A673 (cell line): ENCODE measurements around the gene GALNT10. TPM values are rescaled to one million over a fixed set of nuclear protein-coding genes. Genes with fewer than 3 reads are reported as not detected.

Experiments used
- BruUV-seq: library from RNA; stranded (reverse); fragments of 400-500 nt; replicated peaks from 2 replicates; lab custom pipeline; 2021; lab: Mats Ljungman, UMichigan
- CTCF ChIA-PET: fragments of 300-600 bp; sonication (Branson Sonifier 250); formaldehyde crosslinking; loops from one replicate; lab custom pipeline; 2022; ENCODE audit warnings: antibody characterized with exemption; lab: Charles Lee
- POLR2A ChIA-PET: fragments of 300-600 bp; sonication (Branson Sonifier 250); formaldehyde crosslinking; loops from one replicate; lab custom pipeline; 2022; ENCODE audit warnings: antibody characterized with exemption; ENCODE audit not compliant: low non-redundant PET; lab: Charles Lee
- DNase-seq: peaks from one replicate; pipeline ENCODE4 v3.0.0-alpha.2; 2015; ENCODE audit warnings: low spot score
- H3K27ac ChIP-seq: fragments of 200-600 bp; sonication (generic); 2 replicates; pipeline ENCODE4 v1.5.1; 2016; ENCODE audit warnings: mixed run types, low read depth, mild to moderate bottlenecking, mixed read lengths, antibody characterized with exemption, low read length; ENCODE audit not compliant: poor library complexity, severe bottlenecking
- H3K27me3 ChIP-seq: fragments of 200-600 bp; sonication (generic); replicated peaks from 2 replicates; pipeline ENCODE4 v1.6.1; 2017; ENCODE audit warnings: mixed run types, low read depth, mild to moderate bottlenecking, mixed read lengths, antibody characterized with exemption, low read length; ENCODE audit not compliant: insufficient read depth, poor library complexity
- H3K36me3 ChIP-seq: fragments of 200-600 bp; sonication (generic); 2 replicates; pipeline ENCODE4 v1.6.1; 2016; ENCODE audit warnings: mixed run types, mild to moderate bottlenecking, mixed read lengths, antibody characterized with exemption, low read length; ENCODE audit not compliant: insufficient read depth, poor library complexity, severe bottlenecking
- H3K4me1 ChIP-seq: fragments of 200-600 bp; sonication (generic); 2 replicates; pipeline ENCODE4 v1.6.1; 2017; ENCODE audit warnings: mixed run types, mild to moderate bottlenecking, mixed read lengths, antibody characterized with exemption, low read length; ENCODE audit not compliant: insufficient read depth, poor library complexity, severe bottlenecking
- H3K4me3 ChIP-seq: fragments of 200-600 bp; sonication (generic); 2 replicates; pipeline ENCODE4 v1.5.1; 2016; ENCODE audit warnings: low read depth, mixed run types, mild to moderate bottlenecking, mixed read lengths, low read length; ENCODE audit not compliant: poor library complexity, severe bottlenecking
- H3K9me3 ChIP-seq: fragments of 200-600 bp; sonication (generic); 2 replicates; pipeline ENCODE4 v1.6.1; 2016; ENCODE audit warnings: mixed run types, low read depth, mild to moderate bottlenecking, mixed read lengths, antibody characterized with exemption, low read length; ENCODE audit not compliant: poor library complexity, severe bottlenecking
- CTCF ChIP-seq: fragments of 300-800, 200-600 bp; sonication (generic); conservative IDR thresholded peaks from 2 replicates; pipeline ENCODE4 v1.5.1; 2017; ENCODE audit warnings: low read depth, mild to moderate bottlenecking, antibody characterized with exemption, low read length, moderate library complexity, mixed read lengths
- EZH2 ChIP-seq: fragments of 200-600 bp; sonication (generic); IDR thresholded peaks from 2 replicates; pipeline ENCODE4 v1.6.1; 2017; ENCODE audit warnings: borderline replicate concordance, low read depth, mild to moderate bottlenecking, mixed read lengths, antibody characterized with exemption, low read length; ENCODE audit not compliant: poor library complexity, severe bottlenecking
- intact Hi-C: fragments of 100-400 bp; cut with micrococcal nuclease; formaldehyde crosslinking; loops from one replicate; pipeline ENCODE4 v1.10.0; 2022; ENCODE audit not compliant: unreplicated experiment
- total RNA-seq: library from RNA; stranded (reverse); gene quantifications from 2 replicates; pipeline ENCODE4 v1.2.3, GENCODE V29; 2021

GALNT10 gene
- total RNA-seq, 1 experiment from 2014 or later: 17.9 TPM

GRCh38 chr5:154203798-154204578 is 13.5 kb downstream of the GALNT10 start:
- TF ChIP-seq CTCF (no peak), EZH2 (no peak)
- intact Hi-C loops: no loop called here
- BruUV-seq: no TSS peak

GRCh38 chr5:154205441-154206117 is 15.0 kb downstream of the GALNT10 start:
- TF ChIP-seq EZH2: no peak
- no peak for TF ChIP-seq CTCF
- intact Hi-C loops: no loop called here
- no peaks in the 10 kb centered on the region for H3K27me3 ChIP-seq
- ChIA-PET CTCF (no interaction called here), POLR2A (no interaction called here)
- no TSS peak for BruUV-seq
- H3K27ac ChIP-seq: no peak overlapping the region
- H3K36me3 ChIP-seq: no peaks in the 10 kb centered on the region
- DNase-seq: no peak
- peaks cover 4% of the 10 kb centered on the region for H3K9me3 ChIP-seq
- no peak overlapping the region for H3K4me3 ChIP-seq
- peaks cover 8% of the 10 kb centered on the region for H3K4me1 ChIP-seq

More at GRCh38 chr5:154203798-154204578, 13.5 kb downstream of the GALNT10 start:
- ChIA-PET POLR2A (no interaction called here), CTCF (no interaction called here)
- Histone ChIP-seq H3K27me3 (no peaks in the 10 kb centered on the region), H3K27ac (no peak overlapping the region), H3K9me3 (no peaks in the 10 kb centered on the region), H3K4me3 (no peak overlapping the region), H3K4me1 (peaks cover under 1% of the 10 kb centered on the region), H3K36me3 (no peaks in the 10 kb centered on the region)
- DNase-seq: no peak

- BruUV-seq: no TSS peak
- no peak for DNase-seq
- Histone ChIP-seq H3K27me3 (no peaks in the 10 kb centered on the region), H3K9me3 (peaks cover 4% of the 10 kb centered on the region), H3K4me1 (peaks cover 9% of the 10 kb centered on the region), H3K4me3 (no peak overlapping the region), H3K27ac (no peak overlapping the region), H3K36me3 (no peaks in the 10 kb centered on the region)
- TF ChIP-seq EZH2 (no peak), CTCF (no peak)
- CTCF ChIA-PET: interaction anchor here (1.0 kb wide), 1 partner anchor 16 kb away, joined by 5 read pairs; the partner anchor contains the start of gene GALNT10
- POLR2A ChIA-PET: no interaction called here
- intact Hi-C loops: no loop called here
Observed at GRCh38 chr5:154206311-154206710, 15.8 kb downstream of the GALNT10 start.
